Measurements from ENCODE around the gene GPR156.

GRCh38 chr3:120163816-120164215, 121.2 kb downstream of the GPR156 start:
- no peak for TF ChIP-seq SP1 (IDR thresholded peaks at IDR 0.05)
- no peak for TF ChIP-seq ELF4 (IDR thresholded peaks at IDR 0.05)
- TF ChIP-seq HDGF (IDR thresholded peaks at IDR 0.05; ENCODE audit: borderline replicate concordance): no peak
- TF ChIP-seq L3MBTL2 (conservative IDR thresholded peaks at IDR 0.05): no peak
- TF ChIP-seq FOXK2 (IDR thresholded peaks at IDR 0.05): no peak
- no peak for TF ChIP-seq ZNF384 (IDR thresholded peaks at IDR 0.05)
- no peak for TF ChIP-seq SUZ12 (IDR thresholded peaks at IDR 0.05)
- no peak for TF ChIP-seq FOXA1 (IDR thresholded peaks at IDR 0.05)
- no peak for TF ChIP-seq LEF1 (IDR thresholded peaks at IDR 0.05; ENCODE audit: borderline replicate concordance)
- TF ChIP-seq NFRKB (IDR thresholded peaks at IDR 0.05): no peak
- no peak for TF ChIP-seq TARDBP (IDR thresholded peaks at IDR 0.05)
- TF ChIP-seq CTBP1 (IDR thresholded peaks at IDR 0.05; ENCODE audit: borderline replicate concordance): no peak
- TF ChIP-seq PKNOX1 (IDR thresholded peaks at IDR 0.05): no peak

Data from HEK293T (cell line).